CMK (cell line): ENCODE results near the gene GLOD5.
"Not testable (repeated sequence)": the region's sequence is repeated elsewhere in the genome, so short reads cannot be mapped to it uniquely, and the experiment has no call there.

Experiments
- DNase-seq: peaks from one replicate; pipeline ENCODE4 v3.0.0-alpha.2; 2010; ENCODE audit warnings: low read depth

GLOD5 gene

GRCh38 chrX:48794340-48794910, 32.9 kb downstream of the GLOD5 start:
- DNase-seq = peak; percentile 63

DNA sequence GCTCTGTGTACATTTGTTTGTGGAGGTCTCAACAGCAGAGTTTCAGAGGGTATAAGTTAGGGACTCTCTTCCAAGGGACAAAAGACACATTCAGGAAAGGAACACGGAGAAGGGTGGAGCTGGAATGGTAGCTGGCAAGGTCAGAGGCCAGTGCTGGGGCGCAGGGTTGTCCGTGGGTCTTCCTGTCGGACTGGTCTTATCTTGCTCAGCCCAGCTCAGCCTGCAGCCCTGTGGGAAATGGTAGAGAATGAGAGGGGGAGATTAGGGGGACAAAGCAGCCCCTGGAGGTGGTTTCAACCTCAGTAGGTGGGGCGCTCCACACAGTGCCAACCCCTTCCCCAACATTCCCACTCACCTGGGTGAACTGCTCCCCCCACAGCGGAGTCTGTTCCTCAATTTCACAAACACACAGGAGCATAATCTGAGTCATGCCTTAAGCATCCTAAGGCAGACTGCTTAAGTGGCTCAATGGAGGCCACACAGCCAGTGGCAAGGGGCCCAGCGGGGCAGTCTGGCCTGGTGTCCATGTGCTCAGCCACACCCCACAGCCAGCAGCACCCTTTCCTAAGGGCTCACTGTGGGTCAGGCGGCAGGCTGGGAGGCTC, 33.5 kb downstream of the GLOD5 start:
- DNase-seq = no peak

DNA sequence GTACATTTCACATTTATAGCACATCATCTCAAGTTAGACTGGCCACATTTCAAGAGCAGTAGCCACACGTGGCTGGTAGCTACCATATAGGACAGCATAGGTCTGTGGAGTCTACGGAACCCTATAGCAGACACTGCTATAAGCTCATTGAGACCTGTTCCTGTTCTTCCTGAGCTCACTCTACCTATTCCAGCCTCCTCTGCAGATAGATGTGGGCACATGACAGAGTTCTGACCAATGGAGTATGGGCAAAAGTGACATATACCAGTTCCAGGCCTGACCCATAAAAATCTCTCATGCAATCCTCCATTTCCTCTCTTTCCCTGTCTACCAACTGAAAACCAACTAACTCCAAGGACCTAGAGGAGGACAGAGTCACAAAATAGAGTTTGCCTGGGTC, 36.8 kb downstream of the GLOD5 start:
- DNase-seq = no peak

DNA sequence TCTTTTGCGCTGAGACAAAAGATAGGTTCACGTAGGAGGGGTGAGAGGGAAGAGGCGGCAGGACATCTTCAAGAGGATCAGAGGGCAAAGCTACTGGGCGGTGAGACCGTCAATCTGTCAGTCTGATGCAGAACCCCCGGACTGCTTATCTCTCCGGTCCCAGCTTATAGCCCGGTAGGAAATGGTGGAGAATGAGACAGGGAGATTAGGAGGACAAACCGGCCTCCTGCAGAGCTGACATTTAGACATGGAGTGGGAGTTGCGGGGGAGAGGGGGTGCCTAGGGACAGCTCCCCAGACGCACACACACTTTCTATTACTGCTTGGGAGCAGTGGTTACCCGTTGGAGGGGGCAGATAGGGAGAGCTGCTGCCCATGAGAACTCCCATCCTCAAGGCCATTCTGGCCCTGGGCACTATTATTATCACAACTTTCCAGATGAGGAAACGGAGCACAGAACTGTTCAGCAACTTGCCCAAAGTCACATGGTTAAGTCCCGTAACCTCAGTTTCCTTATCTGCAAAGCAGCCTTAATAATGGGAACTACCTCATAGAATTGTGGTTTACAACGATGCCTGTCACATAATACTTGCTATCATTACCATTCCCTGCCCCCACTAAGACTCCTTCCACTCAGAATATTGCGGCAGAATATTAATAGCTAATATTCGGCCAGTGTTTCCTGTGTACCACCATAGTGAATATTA, 39.2 kb downstream of the GLOD5 start:
- DNase-seq = peak; percentile 95

- DNase-seq = peak; percentile 99
Measured at GRCh38 chrX:48801280-48802088, 39.9 kb downstream of the GLOD5 start, which contains the start of gene HDAC6. HDAC6 (plus strand) TSS chrX:48802067; CDS start chrX:48802693, 626 bp downstream.

GRCh38 chrX:48802089-48802904, 40.8 kb downstream of the GLOD5 start:
- DNase-seq = peak; percentile 80

DNA sequence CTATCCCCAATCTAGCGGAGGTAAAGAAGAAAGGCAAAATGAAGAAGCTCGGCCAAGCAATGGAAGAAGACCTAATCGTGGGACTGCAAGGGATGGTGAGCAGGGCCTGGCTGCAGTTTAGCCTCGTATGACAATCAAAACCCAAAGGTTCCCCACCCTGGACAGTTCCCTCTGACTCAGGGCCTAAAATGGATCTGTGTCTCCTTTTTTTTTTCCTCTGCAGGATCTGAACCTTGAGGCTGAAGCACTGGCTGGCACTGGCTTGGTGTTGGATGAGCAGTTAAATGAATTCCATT, 41.3 kb downstream of the GLOD5 start:
- no peak for DNase-seq

DNA sequence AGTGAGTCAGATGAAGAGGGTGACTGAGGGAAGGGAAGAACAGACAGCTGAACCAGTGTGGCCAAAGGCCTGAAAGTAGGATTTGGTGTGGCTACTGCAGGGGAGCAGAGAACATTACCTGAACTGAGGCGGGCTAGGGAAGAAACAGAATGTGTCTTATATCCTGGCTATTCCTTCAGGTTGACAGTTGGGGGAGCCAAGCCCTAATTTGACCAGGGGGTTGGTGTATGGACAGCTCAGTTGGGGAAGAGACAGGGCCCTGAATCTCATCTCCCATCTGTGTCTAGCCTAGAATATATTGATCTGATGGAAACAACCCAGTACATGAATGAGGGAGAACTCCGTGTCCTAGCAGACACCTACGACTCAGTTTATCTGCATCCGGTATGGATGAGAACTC, 44.5 kb downstream of the GLOD5 start:
- no peak for DNase-seq

GRCh38 chrX:48813644-48814043, 52.1 kb downstream of the GLOD5 start:
- no peak for DNase-seq

DNA sequence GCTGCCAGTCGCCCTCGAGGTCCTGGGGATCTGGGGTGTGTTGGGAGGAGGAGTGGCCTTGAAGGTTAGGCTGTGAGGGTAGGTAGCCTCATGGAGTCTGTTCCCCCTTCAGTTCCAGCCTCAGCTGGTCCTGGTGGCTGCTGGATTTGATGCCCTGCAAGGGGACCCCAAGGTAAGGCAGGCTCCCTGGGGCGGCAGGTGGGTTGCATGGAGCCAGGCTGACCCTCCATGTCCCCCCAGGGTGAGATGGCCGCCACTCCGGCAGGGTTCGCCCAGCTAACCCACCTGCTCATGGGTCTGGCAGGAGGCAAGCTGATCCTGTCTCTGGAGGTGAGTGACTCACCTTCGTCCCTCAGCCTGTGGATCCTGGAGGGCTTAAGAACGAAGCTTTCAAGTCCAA, 53.2 kb downstream of the GLOD5 start:
- DNase-seq = no peak

GRCh38 chrX:48815266-48815665, 53.7 kb downstream of the GLOD5 start:
- DNase-seq = no peak

DNA sequence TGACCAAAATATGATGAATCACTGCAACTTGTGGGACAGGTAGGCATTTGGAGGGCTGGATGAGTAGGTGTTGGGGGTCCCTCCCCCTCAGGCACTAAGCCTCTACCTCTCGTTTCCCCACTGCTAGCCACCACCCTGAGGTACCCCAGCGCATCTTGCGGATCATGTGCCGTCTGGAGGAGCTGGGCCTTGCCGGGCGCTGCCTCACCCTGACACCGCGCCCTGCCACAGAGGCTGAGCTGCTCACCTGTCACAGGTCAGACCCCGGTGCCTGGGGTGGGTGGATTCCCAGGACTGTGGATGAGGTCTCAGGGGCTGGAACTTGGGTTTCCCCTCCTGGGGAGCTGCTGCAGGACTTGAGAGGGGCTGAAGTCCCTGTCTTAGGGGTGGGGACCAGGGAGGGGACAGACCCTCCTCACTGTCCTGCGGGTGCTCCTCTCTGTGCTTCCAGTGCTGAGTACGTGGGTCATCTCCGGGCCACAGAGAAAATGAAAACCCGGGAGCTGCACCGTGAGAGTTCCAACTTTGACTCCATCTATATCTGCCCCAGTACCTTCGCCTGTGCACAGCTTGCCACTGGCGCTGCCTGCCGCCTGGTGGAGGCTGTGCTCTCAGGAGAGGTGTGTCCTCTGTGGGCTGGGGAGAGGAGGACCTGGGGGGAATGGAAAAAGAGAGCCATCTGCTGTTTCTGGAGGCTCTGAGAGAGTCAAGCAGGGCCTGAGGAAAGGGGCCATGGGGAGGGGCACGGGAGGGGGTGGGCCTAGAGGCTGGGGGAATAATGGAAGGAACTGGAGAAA, 54.7 kb downstream of the GLOD5 start:
- no peak for DNase-seq

DNA sequence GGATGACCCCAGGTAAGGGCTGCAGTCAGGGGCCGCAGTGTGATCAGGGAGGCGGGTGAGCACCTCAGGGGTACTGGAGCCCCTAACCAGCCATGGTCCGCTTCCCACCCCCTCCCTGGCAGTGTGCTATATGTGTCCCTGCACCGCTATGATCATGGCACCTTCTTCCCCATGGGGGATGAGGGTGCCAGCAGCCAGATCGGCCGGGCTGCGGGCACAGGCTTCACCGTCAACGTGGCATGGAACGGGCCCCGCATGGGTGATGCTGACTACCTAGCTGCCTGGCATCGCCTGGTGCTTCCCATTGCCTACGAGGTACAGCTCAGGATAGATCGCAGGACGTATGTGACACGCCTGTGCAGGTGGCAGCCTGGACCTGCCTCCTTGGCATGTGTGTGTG, 56.6 kb downstream of the GLOD5 start:
- no peak for DNase-seq

GRCh38 chrX:48818866-48819265, 57.3 kb downstream of the GLOD5 start:
- DNase-seq = no peak

- DNase-seq = not testable (repeated sequence)
Measured at GRCh38 chrX:48819394-48819793, 57.8 kb downstream of the GLOD5 start.

GRCh38 chrX:48823053-48823452, 61.5 kb downstream of the GLOD5 start:
- DNase-seq = no peak
